ENCODE data around the gene KIAA1210. TPM values are rescaled to one million over a fixed set of nuclear protein-coding genes. Genes with fewer than 3 reads are reported as not detected.

Gene KIAA1210
- total and polyA plus RNA-seq, 4 donors = not detected

GRCh38 chrX:119067023-119067739, 60.4 kb downstream of the KIAA1210 start:
- H3K27ac ChIP-seq (ENCODE audit: low read depth in 1 of 2, low read length in 2 of 2) = no peak overlapping the region
- H3K4me1 ChIP-seq (ENCODE audit: control insufficient read depth in 4 of 4, insufficient read depth in 4 of 4, low read length in 3 of 4) = no peaks in the 10 kb centered on the region
- 3% methylated on average over 7 of the region's 7 CpGs for WGBS
- TF ChIP-seq, protein P1, sequence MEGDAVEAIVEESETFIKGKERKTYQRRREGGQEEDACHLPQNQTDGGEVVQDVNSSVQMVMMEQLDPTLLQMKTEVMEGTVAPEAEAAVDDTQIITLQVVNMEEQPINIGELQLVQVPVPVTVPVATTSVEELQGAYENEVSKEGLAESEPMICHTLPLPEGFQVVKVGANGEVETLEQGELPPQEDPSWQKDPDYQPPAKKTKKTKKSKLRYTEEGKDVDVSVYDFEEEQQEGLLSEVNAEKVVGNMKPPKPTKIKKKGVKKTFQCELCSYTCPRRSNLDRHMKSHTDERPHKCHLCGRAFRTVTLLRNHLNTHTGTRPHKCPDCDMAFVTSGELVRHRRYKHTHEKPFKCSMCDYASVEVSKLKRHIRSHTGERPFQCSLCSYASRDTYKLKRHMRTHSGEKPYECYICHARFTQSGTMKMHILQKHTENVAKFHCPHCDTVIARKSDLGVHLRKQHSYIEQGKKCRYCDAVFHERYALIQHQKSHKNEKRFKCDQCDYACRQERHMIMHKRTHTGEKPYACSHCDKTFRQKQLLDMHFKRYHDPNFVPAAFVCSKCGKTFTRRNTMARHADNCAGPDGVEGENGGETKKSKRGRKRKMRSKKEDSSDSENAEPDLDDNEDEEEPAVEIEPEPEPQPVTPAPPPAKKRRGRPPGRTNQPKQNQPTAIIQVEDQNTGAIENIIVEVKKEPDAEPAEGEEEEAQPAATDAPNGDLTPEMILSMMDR (IDR thresholded peaks at IDR 0.05; ENCODE audit: low read depth, low read length, missing input control) = peak; percentile 68
- TF ChIP-seq JUND (IDR thresholded peaks at IDR 0.05) (no peak), RAD21 (IDR thresholded peaks at IDR 0.05) (peak; percentile 81 to 84)
- H3K4me3 ChIP-seq (ENCODE audit: low read depth in 1 of 3, low read length in 3 of 3) = no peak overlapping the region
- peak; percentile 36 for DNase-seq (ENCODE audit: low spot score)
- H3K36me3 ChIP-seq (ENCODE audit: control insufficient read depth in 4 of 4, insufficient read depth in 3 of 4, low read depth in 1 of 4, low read length in 3 of 4) = no peaks in the 10 kb centered on the region
- no peaks in the 10 kb centered on the region for H3K9me3 ChIP-seq (ENCODE audit: control insufficient read depth in 4 of 4, low read length in 3 of 4)
- H3K27me3 ChIP-seq (ENCODE audit: control insufficient read depth in 4 of 4, insufficient read depth in 4 of 4, low read length in 3 of 4) = peaks cover 0 to 2% (median 0%) of the 10 kb centered on the region in 4 donors
- no peak overlapping the region for H3K9ac ChIP-seq (ENCODE audit: low read depth in 1 of 2, low read length in 2 of 2)

DNA sequence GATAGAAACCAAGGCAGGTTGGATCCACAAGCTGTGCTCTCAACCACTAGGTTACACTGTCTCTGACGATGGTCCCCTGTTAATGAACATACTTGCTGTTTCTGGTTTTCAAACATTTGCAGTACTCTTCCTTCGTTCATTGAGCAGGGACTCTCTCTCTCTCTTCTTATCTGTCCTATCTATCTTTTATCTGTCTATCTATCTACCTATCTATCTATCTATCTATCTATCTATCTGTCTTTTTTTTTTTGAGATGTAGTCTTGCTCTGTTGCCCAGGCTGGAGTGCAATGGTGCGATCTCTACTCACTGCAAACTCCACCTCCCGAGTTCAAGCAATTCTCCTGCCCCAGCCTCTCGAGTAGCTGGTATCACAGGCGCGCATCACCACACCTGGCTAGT, 64.2 kb downstream of the KIAA1210 start:
- no peak for DNase-seq (ENCODE audit: low spot score)
- H3K36me3 ChIP-seq (ENCODE audit: control insufficient read depth in 4 of 4, insufficient read depth in 3 of 4, low read depth in 1 of 4, low read length in 3 of 4) = no peaks in the 10 kb centered on the region
- no peak for TF ChIP-seq SP1 (IDR thresholded peaks at IDR 0.05)
- TF ChIP-seq TAF1 (conservative IDR thresholded peaks at IDR 0.05) = no peak
- no peak for TF ChIP-seq EGR1 (IDR thresholded peaks at IDR 0.05; ENCODE audit: low read depth in 2 of 2)
- TF ChIP-seq, protein P1 (IDR thresholded peaks at IDR 0.05; ENCODE audit: low read depth, low read length, missing input control) = no peak
- TF ChIP-seq RXRA (IDR thresholded peaks at IDR 0.05) = no peak
- TF ChIP-seq FOXA1 (IDR thresholded peaks at IDR 0.05) = no peak
- TF ChIP-seq HNF4G (IDR thresholded peaks at IDR 0.05) = no peak
- no peak for TF ChIP-seq HNF4A (conservative IDR thresholded peaks at IDR 0.05)
- no peak for TF ChIP-seq RAD21 (IDR thresholded peaks at IDR 0.05)
- TF ChIP-seq FOXA2 (IDR thresholded peaks at IDR 0.05) = no peak
- H3K9me3 ChIP-seq (ENCODE audit: control insufficient read depth in 4 of 4, low read length in 3 of 4) = no peaks in the 10 kb centered on the region
- no peak overlapping the region for H3K4me3 ChIP-seq (ENCODE audit: low read depth in 1 of 3, low read length in 3 of 3)
- 97% methylated on average over 7 of the region's 7 CpGs for WGBS
- no peak overlapping the region for H3K27ac ChIP-seq (ENCODE audit: low read depth in 1 of 2, low read length in 2 of 2)
- H3K27me3 ChIP-seq (ENCODE audit: control insufficient read depth in 4 of 4, insufficient read depth in 4 of 4, low read length in 3 of 4) = no peaks in the 10 kb centered on the region
- H3K4me1 ChIP-seq (ENCODE audit: control insufficient read depth in 4 of 4, insufficient read depth in 4 of 4, low read length in 3 of 4) = no peaks in the 10 kb centered on the region
- no peak overlapping the region for H3K9ac ChIP-seq (ENCODE audit: low read depth in 1 of 2, low read length in 2 of 2)

DNA sequence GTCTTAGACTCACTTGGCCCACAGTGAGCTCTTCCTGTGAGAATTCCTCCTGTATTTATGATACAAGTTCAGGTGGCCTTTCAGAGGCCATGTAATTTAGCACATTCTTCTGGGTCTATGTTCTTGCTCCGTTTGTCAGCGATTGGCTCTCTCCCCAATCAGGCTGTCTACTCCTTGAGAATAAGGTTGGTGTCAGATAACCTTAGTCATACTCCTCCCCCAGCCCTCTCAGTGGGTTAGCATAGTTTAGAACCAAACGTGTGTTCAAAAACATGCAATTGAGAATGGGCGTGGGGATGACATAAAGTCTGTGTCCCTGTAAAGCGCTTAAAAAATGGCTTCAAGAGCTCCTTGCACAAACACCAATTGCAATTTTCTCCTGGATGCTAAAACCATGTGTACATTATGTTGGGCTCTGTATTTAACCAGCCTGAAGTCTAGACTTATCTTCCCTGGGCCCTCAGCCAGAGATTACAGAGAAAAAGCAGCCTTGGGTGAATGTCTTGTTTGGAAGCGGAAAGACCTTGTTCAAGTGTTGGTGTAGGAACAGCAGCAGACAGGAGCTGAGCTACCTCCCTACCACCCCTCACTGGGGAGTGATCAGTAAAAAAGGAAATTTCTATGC, 64.8 kb downstream of the KIAA1210 start:
- TF ChIP-seq RXRA (IDR thresholded peaks at IDR 0.05) = no peak
- TF ChIP-seq GABPA (IDR thresholded peaks at IDR 0.05 in 1 of 2, conservative IDR thresholded peaks at IDR 0.05 in 1 of 2) = no peak
- no peak for TF ChIP-seq TAF1 (conservative IDR thresholded peaks at IDR 0.05)
- TF ChIP-seq, protein P2, sequence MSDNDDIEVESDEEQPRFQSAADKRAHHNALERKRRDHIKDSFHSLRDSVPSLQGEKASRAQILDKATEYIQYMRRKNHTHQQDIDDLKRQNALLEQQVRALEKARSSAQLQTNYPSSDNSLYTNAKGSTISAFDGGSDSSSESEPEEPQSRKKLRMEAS (IDR thresholded peaks at IDR 0.05) = no peak
- TF ChIP-seq ATF3 (IDR thresholded peaks at IDR 0.05) = no peak
- TF ChIP-seq, protein P1 (IDR thresholded peaks at IDR 0.05; ENCODE audit: low read depth, low read length, missing input control) = no peak
- no peak for TF ChIP-seq EGR1 (IDR thresholded peaks at IDR 0.05; ENCODE audit: low read depth in 2 of 2)
- H3K36me3 ChIP-seq (ENCODE audit: control insufficient read depth in 4 of 4, insufficient read depth in 3 of 4, low read depth in 1 of 4, low read length in 3 of 4) = no peaks in the 10 kb centered on the region
- H3K27me3 ChIP-seq (ENCODE audit: control insufficient read depth in 4 of 4, insufficient read depth in 4 of 4, low read length in 3 of 4) = no peaks in the 10 kb centered on the region
- H3K4me1 ChIP-seq (ENCODE audit: control insufficient read depth in 4 of 4, insufficient read depth in 4 of 4, low read length in 3 of 4) = no peaks in the 10 kb centered on the region
- no peaks in the 10 kb centered on the region for H3K9me3 ChIP-seq (ENCODE audit: control insufficient read depth in 4 of 4, low read length in 3 of 4)
- H3K27ac ChIP-seq (ENCODE audit: low read depth in 1 of 2, low read length in 2 of 2) = no peak overlapping the region
- no peak overlapping the region for H3K4me3 ChIP-seq (ENCODE audit: low read depth in 1 of 3, low read length in 3 of 3)
- no peak for DNase-seq (ENCODE audit: low spot score)
- WGBS = 72% methylated on average over 6 of the region's 6 CpGs
- H3K9ac ChIP-seq (ENCODE audit: low read depth in 1 of 2, low read length in 2 of 2) = no peak overlapping the region
